22Rv1 (cell line): ENCODE data around the gene UBC.

Source experiments
- H3K27ac ChIP-seq: fragments of 450-650 bp; 2 replicates; pipeline ENCODE4 v1.5.1; 2017
- ZFX ChIP-seq: fragments of 450-650 bp; IDR thresholded peaks from 2 replicates; pipeline ENCODE4 v1.6.1; 2017; ENCODE audit warnings: antibody characterized with exemption, borderline replicate concordance
- TF ChIP-seq, protein P1 (sequence below): fragments of 450-650 bp; IDR thresholded peaks from 2 replicates; pipeline ENCODE4 v1.5.1; 2017; ENCODE audit warnings: mild to moderate bottlenecking

The UBC gene

DNA sequence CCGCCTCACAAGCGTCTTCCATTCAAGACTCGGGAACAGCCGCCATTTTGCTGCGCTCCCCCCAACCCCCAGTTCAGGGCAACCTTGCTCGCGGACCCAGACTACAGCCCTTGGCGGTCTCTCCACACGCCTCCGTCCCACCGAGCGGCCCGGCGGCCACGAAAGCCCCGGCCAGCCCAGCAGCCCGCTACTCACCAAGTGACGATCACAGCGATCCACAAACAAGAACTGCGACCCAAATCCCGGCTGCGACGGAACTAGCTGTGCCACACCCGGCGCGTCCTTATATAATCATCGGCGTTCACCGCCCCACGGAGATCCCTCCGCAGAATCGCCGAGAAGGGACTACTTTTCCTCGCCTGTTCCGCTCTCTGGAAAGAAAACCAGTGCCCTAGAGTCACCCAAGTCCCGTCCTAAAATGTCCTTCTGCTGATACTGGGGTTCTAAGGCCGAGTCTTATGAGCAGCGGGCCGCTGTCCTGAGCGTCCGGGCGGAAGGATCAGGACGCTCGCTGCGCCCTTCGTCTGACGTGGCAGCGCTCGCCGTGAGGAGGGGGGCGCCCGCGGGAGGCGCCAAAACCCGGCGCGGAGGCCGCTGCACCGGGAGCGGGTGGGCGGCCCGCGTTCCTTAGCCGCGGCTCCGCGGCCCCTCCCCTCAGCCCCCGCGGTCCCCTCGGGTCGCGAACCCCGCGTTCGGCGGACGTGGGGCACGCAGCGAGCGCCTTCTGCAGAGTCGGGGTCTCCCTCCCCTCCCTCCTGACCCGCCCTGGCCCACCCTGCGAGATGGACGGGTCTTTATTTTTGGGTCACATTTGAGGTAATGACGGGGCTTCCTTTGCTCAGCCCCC is at the start of gene UBC:
Gene UBC, minus strand, starts transcription at position 259 of the 847 bp plus-strand sequence. CDS start 879 bp downstream, outside the sequence.
- TF ChIP-seq, protein P1, sequence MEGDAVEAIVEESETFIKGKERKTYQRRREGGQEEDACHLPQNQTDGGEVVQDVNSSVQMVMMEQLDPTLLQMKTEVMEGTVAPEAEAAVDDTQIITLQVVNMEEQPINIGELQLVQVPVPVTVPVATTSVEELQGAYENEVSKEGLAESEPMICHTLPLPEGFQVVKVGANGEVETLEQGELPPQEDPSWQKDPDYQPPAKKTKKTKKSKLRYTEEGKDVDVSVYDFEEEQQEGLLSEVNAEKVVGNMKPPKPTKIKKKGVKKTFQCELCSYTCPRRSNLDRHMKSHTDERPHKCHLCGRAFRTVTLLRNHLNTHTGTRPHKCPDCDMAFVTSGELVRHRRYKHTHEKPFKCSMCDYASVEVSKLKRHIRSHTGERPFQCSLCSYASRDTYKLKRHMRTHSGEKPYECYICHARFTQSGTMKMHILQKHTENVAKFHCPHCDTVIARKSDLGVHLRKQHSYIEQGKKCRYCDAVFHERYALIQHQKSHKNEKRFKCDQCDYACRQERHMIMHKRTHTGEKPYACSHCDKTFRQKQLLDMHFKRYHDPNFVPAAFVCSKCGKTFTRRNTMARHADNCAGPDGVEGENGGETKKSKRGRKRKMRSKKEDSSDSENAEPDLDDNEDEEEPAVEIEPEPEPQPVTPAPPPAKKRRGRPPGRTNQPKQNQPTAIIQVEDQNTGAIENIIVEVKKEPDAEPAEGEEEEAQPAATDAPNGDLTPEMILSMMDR = no peak
- no peak for TF ChIP-seq ZFX
- H3K27ac ChIP-seq = peak within 1 kb of the TSS; percentile 100

GRCh38 chr12:124963211-124963610 is 48.8 kb upstream of the UBC start:
- H3K27ac ChIP-seq = no peak overlapping the region
- TF ChIP-seq, protein P1 = no peak
- TF ChIP-seq ZFX = no peak

DNA sequence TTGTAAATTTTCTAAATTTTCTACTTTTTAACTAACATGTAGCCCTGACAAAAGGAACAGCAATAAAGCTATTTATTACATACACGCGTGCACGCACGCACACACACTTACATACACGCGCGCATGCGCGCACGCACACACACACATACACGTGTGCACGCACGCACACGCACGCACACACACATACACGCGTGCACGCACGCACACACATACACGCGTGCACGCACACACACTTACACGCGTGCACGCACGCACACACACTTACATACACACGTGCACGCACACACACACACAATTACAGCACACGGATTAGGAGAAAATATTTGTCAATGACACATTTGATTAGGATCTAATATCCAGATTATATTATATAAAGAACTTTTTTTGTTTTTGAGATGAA is 46.6 kb upstream of the UBC start:
- H3K27ac ChIP-seq = no peak overlapping the region
- TF ChIP-seq, protein P1 = no peak
- no peak for TF ChIP-seq ZFX

DNA sequence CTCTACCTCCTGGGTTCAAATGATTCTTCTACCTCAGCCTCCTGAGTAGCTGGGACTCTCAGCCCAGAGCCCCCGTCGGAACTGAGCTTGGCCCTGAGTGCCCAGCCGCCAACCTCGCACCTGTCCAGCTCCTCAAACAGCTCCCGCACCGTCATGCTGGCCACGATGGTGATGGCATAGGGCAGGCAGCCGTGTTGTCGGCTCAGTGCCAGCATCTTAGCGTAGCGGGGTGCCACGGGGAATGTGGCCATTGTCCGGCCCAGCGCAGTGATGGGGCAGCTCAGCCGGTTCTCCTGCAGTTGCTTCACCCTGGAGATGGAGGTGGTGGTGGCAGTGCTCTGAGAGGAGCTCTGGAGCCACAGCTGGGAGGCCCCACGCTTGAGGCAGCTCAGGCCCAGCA is 42.1 kb upstream of the UBC start:
- TF ChIP-seq, protein P1 = no peak
- no peak for TF ChIP-seq ZFX
- no peak overlapping the region for H3K27ac ChIP-seq

- H3K27ac ChIP-seq = no peak overlapping the region
Observed at GRCh38 chr12:124954771-124955170, 40.3 kb upstream of the UBC start.

DNA sequence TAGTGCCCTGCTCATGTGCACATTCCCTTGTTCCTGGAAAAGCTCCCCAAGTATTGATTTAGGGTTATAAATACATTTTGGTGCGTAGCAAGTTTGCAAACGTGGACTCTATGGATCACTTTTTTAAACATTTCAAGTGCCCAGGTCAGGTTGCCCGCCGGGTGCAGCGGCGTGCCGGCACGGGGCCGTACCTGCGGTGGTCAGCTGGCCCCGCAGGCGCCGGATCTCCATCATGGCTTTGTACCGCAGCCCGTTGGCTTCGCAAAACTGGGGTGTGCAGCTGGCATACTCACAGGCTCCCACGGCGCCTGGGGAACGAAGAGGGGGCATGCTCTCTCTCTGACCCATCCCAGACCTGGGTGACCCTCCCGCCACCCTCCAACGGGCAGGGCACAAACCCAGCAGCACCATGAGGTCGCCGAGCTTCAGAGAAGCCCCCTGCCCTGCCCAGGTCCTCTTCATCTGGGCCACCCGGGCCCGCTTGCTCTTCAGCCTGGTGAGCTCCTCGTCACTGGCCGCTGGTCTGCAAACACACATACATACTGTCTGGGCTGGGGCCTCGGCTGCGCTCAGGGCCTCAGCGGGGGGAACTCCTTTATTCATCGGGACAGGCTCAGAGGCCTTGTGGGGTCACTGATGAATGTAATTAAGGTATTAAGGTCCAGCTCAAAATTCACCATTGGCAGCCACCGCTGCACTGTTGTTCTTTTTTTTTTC is 39.4 kb upstream of the UBC start:
- TF ChIP-seq, protein P1 = no peak
- H3K27ac ChIP-seq = no peak overlapping the region

More at GRCh38 chr12:124954771-124955170, 40.3 kb upstream of the UBC start:
- TF ChIP-seq ZFX = no peak
- TF ChIP-seq, protein P1 = no peak

DNA sequence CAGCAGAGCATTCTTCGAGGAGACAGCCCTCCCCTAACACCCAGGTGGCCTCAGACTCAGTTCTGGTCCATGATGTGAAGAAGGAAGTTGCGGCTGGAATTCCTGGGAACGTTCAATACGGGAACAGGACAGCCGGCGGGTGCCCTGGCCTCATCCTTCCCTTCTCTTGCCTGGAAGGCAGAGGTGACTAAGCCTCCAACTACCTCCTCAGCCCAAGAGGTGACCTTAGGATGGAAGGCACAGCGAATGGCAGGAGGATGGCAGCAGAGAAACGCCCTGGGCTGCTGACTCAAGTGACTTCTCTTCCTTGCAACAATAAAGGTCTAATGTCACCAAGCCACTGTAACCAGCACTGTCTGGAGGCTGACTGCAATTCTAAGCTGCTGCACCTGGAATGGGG is 38.4 kb upstream of the UBC start:
- no peak for TF ChIP-seq ZFX
- TF ChIP-seq, protein P1 = no peak
- no peak overlapping the region for H3K27ac ChIP-seq
